H1 (cell line): ENCODE data around the gene SEPTIN2. TPM values are rescaled to one million over a fixed set of nuclear protein-coding genes. Genes with fewer than 3 reads are reported as not detected.

Experiments used
- BACH1 ChIP-seq: IDR thresholded peaks from 2 replicates; pipeline ENCODE4 v1.6.1; 2012; ENCODE audit warnings: low read length, improper control_type of control experiment
- E2F6 ChIP-seq: IDR thresholded peaks from 2 replicates; pipeline ENCODE4 v1.6.1; 2012; ENCODE audit warnings: inconsistent platforms
- JUND ChIP-seq: IDR thresholded peaks from 2 replicates; pipeline ENCODE4 v1.6.1; 2011; ENCODE audit warnings: mild to moderate bottlenecking, improper control_type of control experiment, low read length
- KDM4A ChIP-seq: IDR thresholded peaks from one replicate; pipeline ENCODE4 v1.7.1; 2012; ENCODE audit warnings: low read depth, mild to moderate bottlenecking, moderate library complexity, low read length, inconsistent platforms; ENCODE audit not compliant: severe bottlenecking
- MAX ChIP-seq: IDR thresholded peaks from 2 replicates; pipeline ENCODE4 v1.6.1; 2012; ENCODE audit warnings: inconsistent platforms
- SP1 ChIP-seq: IDR thresholded peaks from 2 replicates; pipeline ENCODE4 v1.6.1; 2011; ENCODE audit warnings: low read depth, low read length
- polyA plus RNA-seq, 7 experiments: library from polyadenylated mRNA; depleted of rRNA in 3 of 7; stranded (reverse) in 5 of 7; unstranded in 2 of 7; fragments of >200 nt in 5 of 7; fragments of 200-250 nt in 2 of 7; gene quantifications; 1 replicate in 5 of 7; 2 replicates in 1 of 7; 4 replicates in 1 of 7; pipeline versions ENCODE4 v1.2.1 to v1.2.3, GENCODE V29; 2011 to 2013; ENCODE audit warnings: missing spikeins in 2 of 7, mixed read lengths in 2 of 7
- total RNA-seq: library from RNA; stranded (reverse); fragmentation: NEBNext Ultra II Directional; extraction: Animal tissue kit (Norgen Biotek cat#: 25700); gene quantifications from 2 replicates; pipeline ENCODE4 v1.2.1, GENCODE V29; 2021

Gene SEPTIN2
- total and polyA plus RNA-seq, 2 of the 8 experiments (the other 6 are each of a cell fraction or from before 2014, with no cell fraction given) = 392 to 650 TPM

GRCh38 chr2:241289053-241289452 lies 26.7 kb upstream of the SEPTIN2 start (continued):
- TF ChIP-seq E2F6 = no peak
- no peak for TF ChIP-seq SP1
- TF ChIP-seq BACH1 = no peak
- TF ChIP-seq JUND = no peak
- no peak for TF ChIP-seq KDM4A
- TF ChIP-seq MAX = no peak
